Right ventricle myocardium superior (tissue), 1 donor: ENCODE results near the gene SCUBE1. TPM values are rescaled to one million over a fixed set of nuclear protein-coding genes. Genes with fewer than 3 reads are reported as not detected.

ENCODE experiments used
- ATAC-seq: fragments of 200-7000 bp; cut with Tn5 transposase; one replicate; pipeline ENCODE4 v1.9.1; 2020; ENCODE audit warnings: mild to moderate bottlenecking; ENCODE audit not compliant: poor library complexity
- DNase-seq: peaks from one replicate; pipeline ENCODE4 v3.0.0-alpha.2; 2020
- intact Hi-C: fragments of 100-400 bp; cut with DNase I; formaldehyde crosslinking; loops from one replicate; pipeline ENCODE4 v1.11.2; 2022
- total RNA-seq: library from RNA; stranded (reverse); fragmentation: NEBNext Ultra II Directional; extraction: Animal tissue kit (Norgen Biotek cat#: 25700); gene quantifications from one replicate; pipeline ENCODE4 v1.2.1, GENCODE V29; 2021
- donor health status: DM: no; HTN: yes; CAD: no; lungs with severe emphysema.

SCUBE1 gene
- total RNA-seq, 1 donor from 2014 or later: 0.24 TPM

- ATAC-seq (peak; percentile 89), DNase-seq (peak; percentile 91)
- intact Hi-C loops: loop anchor here (2.0 kb wide), 1 partner anchor 35 kb away; the partner anchor contains the start of gene TTLL12
Observed at GRCh38 chr22:43151251-43152002, 191.7 kb downstream of the SCUBE1 start, which contains the start of gene TSPO. TSPO (plus strand) TSS chr22:43151559; CDS start chr22:43159239, 7,680 bp downstream.

- ATAC-seq: no peak
- DNase-seq: no peak
- intact Hi-C loops: no loop called here
Observed at GRCh38 chr22:43150731-43151206, 192.4 kb downstream of the SCUBE1 start.

GRCh38 chr22:43148581-43148980 is 194.6 kb downstream of the SCUBE1 start:
- intact Hi-C loops: no loop called here
- peak; percentile 64 for DNase-seq
- ATAC-seq: no peak

- DNase-seq: peak; percentile 60
- ATAC-seq: no peak
- intact Hi-C loops: no loop called here
Observed at GRCh38 chr22:43147821-43148220, 195.4 kb downstream of the SCUBE1 start.

Other genes starting within 250 kb of the SCUBE1 start
- not detected for gene BIK, start 232.6 kb downstream of the SCUBE1 start, total RNA-seq
- gene MCAT, start 200.0 kb downstream of the SCUBE1 start, total RNA-seq: 16.9 TPM
- 126 TPM for gene TSPO, start 191.8 kb downstream of the SCUBE1 start, total RNA-seq
- 11.1 TPM for gene TTLL12, start 156.2 kb downstream of the SCUBE1 start, total RNA-seq
- not detected for gene MPPED1, start 68.6 kb upstream of the SCUBE1 start, total RNA-seq